CD4-positive, alpha-beta T cell treated with Interferon alpha-2 for 1 hour (primary cell): Measurements from ENCODE around the gene FNDC3B.

Source experiments
- DNase-seq, 2 donors: peaks; one replicate each; pipeline ENCODE4 v3.0.0-alpha.2; 2020 to 2022

FNDC3B gene

DNA sequence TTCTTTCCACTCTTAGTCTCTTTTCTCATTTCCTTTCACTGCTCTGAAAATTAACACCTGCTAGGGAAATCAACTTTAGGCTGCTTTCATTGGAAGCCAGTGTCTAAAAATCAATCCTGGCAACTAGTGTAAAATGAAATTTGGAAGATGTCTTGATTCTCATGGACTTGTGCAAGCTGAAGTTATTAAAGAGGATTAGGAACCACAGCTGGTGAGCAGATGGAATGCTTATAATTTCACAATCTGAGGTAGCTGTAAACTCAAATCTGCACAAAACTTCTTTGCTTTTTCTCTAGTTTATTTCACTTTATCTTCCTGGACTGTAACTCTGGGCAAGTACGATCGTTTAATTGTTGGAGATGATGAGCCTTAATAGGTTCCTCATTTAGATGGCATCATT lies 233.3 kb downstream of the FNDC3B start:
- DNase-seq: no peak

DNA sequence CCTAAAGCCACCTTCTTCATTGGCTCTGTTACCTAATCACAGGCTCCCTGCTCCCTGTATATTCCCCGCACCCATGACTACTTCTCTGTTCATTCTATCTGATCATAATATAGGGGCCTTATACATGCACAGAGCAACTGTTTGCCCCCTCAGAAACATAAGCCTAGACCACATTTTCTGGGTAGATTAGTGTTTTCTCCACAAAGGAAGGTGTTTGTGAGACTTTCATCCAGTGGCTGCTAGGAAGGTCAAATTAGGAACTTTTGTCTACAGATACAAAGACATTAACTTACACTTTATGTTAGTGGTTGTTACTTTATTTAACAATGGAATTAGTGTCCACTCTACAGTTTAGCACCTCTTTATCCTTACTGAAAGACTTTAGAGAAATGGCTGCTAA lies 234.0 kb downstream of the FNDC3B start:
- DNase-seq: no peak

DNA sequence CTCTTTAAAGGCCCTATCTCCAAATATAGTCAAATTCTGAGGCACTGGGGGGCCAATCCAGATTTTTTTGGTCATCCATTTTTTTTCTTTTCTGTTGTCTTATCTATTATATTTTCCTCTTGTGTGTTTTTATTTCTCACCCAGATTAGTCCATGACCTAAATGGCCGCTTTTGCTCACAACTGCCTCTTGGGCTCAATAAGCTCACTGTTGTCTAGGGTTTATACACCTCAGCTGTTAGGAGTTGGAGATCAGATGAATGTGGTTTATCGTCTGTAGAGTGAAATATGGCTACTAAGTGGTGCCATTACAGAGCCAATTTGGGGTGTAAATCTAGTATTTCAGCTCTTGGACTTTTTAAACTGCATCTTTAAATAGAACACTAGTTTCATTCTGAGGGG lies 235.5 kb downstream of the FNDC3B start:
- no peak for DNase-seq

DNA sequence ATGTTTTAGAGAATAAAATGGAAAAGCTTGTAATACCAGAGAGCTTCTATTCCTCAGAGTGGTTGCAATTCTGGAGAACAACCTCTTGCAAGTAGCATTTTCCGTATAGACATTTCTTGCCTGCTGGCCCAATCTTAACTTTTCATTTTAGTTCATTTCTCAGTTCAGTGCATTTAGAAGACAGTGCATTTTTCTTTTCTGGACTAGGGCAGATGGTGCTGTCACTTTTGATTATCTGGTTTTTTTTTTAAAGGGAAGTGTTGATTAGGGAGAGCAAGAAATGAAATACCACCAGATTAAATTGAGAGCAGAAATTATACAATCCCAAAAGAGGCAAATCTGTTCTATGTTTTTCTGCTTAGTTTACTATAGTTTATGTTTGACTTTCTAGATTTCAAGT lies 236.2 kb downstream of the FNDC3B start:
- no peak for DNase-seq

DNA sequence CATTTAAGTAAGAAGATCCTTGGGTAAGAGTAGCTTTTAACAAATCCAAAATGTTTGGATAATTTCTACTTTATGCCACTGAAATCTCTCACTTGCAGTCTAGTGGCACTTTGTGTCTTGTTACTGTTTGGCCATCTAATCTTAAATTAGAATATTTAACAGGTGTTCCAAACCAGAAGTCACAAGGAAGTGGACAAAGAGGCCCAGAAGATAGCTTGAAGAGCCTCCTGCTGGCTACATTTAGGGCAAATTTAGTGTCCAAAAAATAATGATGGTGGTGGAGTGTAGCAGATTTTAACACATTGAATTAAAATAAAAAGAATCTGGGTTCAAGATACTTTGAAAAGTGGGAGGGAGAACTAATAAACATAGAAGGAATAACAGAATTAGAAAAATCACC lies 236.7 kb downstream of the FNDC3B start:
- DNase-seq: peak in 1 of 2 donors; percentile 11

DNA sequence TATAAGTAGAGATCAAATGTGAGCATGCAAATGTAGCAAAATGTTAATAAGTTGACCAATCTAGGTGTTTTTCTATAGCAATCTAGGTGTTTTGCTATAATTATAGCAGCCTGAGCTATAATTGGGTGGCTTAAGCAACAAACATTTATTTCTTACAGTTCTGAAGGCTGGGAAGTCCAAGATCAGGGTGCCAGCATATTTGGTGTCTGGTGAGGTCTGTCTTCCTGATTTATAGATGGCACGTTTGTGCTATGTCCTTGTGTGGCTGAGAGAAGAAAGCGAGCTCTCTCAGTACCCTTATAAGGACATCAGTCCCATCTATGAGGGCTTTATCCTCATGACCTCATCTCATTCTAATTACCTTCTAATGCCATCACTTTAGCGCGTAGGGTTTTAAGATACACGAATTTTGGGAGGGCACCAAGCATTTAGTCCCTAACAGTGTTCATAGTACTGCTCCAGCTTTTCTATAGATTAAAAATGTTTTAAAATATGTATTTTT lies 237.8 kb downstream of the FNDC3B start:
- DNase-seq: no peak

DNA sequence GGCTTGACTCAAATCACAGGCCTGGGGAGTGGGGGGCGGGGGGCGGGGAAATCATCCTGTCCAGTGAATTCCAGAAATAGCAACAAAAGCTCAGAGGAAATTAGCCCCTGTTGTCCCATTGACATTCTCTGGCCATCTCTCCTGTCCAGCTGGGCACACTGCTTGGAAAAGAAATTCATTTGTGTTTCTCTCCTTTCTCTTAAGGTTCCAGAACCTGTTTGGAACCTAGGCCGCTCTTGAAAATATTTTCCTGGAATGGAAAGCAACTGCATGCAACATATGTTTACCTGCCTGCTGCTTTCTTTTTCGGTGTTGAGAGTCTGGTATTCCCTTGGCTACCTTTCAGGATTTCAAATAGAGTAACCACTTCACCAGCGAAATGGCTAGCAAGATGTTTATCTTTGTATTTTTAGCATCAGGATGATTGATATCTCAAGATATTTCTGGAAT lies 239.8 kb downstream of the FNDC3B start:
- DNase-seq: no peak

DNA sequence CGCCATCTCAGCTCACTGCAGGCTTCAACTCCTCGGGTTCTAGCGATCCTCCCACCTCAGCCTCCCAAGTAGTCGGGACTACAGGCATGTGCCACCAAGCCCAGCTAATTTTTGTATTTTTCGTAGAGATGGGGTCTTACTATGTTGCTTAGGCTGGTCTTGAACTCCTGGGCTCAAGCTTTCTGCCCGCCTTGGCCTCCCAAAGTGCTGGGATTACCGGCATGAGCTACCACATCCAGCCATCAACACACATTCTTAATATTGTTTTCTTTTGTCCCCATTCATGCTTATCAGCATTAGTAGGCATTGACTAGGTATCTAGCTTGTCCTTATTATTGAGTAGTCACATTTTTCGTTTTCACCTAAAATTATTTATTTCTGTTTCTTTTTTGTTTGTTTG lies 240.6 kb downstream of the FNDC3B start:
- no peak for DNase-seq

DNA sequence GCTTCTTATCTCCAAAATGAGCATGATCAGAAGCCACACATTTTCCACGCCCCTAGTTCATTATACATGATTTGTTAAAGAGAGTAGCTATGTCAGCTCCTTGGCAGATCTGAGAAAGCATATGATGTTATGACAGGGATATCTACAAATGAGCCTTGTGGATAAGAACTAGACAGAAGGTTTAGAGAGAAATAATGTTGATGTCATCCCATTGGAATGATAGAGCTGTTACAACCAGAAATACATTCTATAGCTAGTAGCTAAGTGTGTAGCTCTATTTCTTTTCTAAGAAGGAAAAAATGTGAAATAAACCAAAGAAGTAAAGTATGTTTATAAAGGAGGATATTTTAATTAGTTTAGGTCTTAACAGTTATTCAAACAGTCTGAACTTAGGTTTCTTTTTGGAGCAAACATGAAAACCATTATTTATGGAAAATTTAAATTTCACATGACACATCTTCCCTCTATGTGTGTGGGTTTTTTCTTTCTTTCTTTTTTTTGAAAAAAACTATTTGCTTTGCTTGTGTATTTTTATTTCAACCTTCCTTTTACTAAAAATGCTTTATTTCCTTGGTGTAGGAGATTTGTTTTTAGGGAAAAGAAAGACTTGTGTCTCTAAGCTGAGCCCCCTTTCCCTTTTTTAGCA lies 241.2 kb downstream of the FNDC3B start:
- no peak for DNase-seq

DNA sequence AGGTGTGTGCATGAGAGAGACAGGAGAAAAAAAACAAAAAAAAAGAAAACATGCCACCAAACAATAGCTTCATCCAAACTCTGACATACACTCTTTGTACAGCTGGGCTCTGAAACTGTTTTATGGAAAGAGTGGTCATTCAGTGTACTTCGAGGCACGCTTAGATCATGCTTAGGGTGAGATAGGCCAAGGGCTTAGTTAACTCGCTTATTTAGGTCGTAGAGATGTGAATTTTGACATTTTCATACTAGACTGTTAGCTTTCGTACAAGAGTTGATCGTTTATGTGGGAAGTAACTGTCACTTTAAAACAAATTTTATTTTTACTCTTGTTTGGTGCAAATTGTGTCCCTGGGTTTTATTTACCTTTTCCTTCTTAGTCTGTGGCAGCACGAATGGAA lies 242.5 kb downstream of the FNDC3B start:
- no peak for DNase-seq

DNA sequence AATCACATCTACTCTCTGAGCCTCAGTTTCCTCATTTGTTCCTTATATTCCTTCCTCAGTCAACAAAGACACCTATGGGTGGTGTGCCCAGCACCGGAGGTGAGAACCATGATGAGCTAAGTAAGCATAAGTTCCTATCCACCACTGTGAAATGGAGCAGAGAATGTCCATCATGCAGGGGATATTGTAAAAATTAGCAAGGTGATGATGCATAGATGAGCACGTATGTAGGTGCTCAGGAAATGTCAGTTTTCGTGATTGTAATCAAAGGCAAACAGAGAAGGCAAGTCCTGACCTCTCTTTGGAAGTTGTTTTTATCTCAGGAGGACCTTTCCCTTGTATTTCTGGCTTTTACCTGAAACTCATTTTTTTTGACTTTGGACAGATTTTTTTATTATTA lies 243.5 kb downstream of the FNDC3B start:
- DNase-seq: no peak

DNA sequence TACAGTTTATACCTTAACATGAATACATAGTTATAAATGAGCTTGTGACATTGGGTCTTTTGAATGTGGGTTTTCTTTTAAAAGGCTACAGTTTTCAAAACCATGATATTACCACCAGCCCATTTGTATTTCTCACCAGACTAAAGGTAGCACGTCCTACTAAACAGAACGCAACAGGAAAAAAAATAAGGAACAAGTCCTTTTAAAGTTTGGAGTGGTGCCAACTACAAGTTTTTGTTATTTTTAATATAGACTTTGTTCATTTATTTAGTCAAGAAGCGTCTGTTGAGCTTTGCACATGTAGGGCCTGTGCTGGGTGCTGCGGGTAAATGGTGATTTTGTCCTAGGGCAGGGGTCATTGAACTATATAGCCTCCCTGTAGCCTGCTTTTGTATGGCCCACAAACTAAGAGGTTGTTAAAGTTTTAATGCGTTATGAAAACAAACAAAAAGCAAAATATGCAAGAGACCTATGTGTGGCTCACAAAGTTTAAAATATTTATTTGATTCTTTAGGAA lies 244.5 kb downstream of the FNDC3B start:
- DNase-seq: no peak

DNA sequence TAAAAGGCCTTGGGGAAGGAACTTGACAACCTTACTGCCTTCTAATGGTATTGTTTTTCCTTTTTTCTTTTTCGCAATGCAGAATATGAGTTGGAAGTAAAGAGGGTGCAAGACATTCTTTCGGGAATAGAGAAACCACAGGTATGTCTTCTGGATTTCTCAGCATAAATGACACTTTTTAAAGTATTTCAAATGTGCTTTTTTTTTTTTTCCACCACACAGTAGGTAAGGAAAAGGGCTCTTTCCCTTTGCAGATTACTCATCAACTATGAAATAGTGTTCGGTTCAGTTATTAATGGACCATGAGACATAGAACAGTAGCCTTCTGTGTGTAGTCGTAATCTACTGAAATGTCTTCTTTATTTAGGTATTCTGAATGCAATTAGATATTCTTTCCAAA lies 246.5 kb downstream of the FNDC3B start:
- DNase-seq: no peak

DNA sequence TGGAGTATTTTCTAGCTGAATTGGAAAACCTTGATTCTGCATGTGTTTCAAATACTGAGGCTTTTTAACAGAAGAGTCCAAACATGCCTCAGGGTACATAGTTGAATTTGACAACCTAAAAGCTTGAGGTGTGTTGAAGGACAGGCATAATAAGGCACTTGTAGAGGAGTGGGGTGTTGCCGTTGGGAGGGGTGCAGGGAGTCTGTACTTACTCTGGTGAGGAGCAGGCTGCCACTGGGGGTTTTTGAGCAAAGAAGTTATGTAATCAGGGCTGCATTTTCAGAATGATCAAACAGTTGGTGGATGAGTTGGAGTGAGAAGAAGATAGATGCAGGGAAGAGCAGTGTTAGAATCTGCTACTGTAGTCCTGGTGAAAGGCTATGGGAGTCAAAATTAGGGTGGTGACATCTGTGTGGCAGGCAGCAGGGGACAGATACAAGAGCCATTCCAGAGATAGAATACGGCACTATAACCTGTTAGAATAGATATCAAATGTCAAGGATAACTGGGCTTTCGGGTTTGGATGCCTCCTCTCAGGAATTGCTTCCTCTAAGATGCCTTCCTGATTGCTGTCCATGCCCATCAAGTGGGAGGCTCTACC lies 247.3 kb downstream of the FNDC3B start:
- DNase-seq: no peak

DNA sequence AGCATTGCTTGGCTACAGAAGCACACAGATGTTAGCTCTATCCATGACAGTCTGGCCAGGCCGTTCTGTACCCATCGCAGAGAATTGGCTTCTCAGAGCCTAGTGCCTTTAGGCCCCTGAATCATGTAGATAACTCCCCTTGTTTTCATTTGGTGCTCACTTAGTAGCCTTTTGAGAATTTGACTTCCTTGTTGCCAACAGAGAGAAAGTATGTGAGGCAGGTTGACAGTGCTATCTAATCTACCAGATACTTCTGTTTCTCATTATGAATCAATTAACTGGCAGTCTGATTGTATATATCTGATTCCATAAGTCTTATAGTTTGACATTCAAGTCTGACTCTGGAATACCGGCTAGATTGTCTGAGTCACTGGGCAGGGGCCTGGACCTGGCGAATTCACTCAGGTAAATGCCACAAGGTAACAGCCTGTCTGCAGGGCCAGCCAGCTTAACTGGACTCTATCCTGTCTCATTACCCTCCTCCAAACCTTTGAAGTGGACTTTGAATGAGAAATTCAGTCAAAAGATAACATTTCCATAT lies 248.6 kb downstream of the FNDC3B start:
- DNase-seq: no peak

DNA sequence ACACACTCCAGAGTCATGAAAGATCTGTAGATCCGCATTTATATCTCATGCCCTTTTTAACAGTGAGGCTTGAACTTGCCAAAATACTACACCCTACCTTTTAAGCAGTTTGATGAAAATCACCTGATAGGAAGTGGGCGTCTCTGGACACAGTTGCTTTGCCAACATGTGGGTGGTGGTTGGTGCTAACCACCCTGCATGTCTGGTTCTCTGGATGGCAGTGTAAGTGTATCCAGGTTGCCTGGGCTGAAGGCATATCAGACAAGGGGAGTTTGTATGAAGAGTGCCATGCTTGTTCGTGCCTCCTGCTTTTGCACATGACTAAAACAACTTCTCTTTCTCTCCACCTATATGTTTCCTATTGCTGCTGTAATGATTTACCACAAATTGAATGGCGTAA lies 249.3 kb downstream of the FNDC3B start:
- peak in 1 of 2 donors; percentile 8 for DNase-seq

DNA sequence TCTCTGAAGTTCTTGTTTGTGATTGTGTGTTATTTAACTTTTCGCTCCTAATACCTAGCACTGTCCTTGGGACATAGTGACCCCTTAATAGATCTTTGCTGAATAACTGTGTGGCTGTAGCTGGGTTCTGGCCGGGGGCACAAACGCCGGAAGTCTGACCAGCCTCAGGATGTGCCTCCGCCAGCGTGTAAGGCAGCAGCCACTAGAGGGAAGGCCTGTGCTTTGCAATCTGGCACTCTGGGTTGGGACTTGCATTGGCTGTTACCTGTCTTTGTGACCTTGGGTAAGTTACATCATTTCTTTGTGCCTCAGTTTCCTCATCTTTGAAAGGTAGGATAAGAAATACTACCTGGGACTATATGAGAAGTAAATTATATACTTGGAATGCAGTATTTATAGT lies 250.2 kb downstream of the FNDC3B start:
- DNase-seq: no peak

DNA sequence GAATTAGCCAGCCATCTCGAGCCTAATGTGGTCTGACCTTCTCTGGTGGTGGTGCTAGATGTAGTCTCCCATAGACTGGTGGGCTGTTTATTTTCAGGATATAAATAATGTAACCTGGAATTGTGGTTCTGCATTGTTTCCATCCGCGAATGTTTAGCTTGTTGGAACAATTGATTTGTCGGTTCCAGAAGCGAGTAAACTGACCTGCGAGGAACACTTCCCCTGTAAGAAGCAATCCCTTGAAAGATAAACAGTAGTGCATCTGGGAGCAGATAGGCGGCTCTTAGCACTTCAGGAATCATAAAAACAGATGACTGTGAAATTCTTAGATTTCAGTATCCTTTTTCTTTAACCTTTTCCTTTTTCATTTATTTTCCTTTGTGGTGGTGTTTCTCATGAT lies 251.1 kb downstream of the FNDC3B start:
- no peak for DNase-seq

DNA sequence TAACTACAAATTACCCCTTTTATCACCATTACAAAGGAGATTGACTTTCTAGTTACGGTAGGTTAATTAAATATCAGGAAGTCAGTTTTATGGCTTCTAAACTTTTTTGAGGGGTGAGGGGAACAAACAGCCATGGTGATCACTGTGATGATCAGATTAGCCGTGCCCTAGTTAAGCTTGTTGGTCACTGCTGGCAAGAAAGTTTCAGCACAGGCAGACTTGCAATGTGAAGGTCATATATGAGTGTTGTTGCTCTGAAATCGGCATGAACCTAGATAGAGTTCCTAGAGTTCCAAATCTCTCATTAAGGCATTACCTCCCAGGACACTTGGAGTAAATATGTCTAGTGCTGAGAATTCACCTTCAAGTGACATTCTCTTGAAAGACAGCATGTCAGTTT lies 252.3 kb downstream of the FNDC3B start:
- no peak for DNase-seq

DNA sequence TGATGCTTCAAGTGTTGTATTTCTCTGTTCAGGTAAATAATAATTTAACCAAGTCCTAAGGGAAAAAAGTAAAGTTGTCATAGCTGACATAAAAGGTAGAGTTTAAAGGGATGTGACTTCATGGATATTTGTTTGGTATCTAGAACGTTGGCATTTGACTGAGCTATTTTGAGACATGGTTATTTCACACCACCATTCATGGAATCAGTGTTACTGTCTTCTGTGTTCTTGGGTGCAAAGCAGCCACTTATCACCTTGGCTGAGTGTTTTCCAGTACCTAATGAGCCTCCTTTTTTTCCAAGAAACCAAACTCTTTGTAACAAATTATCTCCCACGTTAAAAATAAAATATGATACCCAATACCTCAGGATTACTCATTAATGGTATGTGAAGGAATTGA lies 253.0 kb downstream of the FNDC3B start:
- no peak for DNase-seq

DNA sequence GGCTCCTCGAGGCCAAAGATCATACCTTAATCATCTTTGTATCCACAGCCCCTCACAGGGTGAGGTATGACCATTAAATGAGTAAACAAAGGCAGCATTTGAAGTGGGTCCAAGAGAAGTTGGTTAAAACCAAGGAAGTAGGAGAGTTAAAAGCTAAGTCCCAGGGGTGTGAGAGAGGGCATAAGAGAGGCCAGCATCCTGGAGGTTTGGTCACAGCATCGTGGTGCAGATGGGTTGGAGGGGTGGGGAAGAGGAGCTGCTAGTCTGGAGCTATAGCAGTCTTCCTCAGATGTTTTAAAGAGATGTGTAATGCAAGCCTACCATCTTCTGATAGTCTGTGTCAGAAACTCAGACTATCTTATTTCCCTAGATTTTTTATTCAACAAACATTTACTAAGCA lies 253.7 kb downstream of the FNDC3B start:
- no peak for DNase-seq

DNA sequence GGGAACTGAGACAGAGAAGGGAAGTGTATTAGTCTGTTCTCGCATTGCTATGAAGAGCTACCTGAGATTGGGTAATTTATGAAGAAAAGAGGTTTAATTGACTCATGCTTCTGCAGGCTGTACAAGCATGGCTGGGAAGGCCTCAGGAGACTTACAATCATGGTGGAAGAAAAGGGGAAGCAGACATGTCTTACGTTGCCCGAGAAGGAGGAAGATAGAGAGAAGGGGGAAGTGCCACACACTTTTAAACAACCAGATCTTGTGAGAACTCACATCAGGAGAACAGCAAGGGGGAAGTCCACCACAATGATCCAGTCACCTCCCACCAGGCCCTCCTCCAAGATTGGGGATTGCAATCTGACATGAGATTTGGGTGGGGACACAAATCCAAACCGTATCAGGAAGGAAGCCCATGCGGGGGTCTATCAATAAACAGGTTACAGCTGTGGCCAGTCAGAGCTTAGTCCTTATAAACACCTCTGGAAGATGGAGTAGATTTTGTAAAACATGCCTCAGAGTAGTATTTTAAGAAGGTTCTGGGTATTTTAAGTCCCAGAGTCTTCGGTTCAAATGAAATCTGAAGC lies 254.9 kb downstream of the FNDC3B start:
- DNase-seq: peak in 1 of 2 donors; percentile 28

DNA sequence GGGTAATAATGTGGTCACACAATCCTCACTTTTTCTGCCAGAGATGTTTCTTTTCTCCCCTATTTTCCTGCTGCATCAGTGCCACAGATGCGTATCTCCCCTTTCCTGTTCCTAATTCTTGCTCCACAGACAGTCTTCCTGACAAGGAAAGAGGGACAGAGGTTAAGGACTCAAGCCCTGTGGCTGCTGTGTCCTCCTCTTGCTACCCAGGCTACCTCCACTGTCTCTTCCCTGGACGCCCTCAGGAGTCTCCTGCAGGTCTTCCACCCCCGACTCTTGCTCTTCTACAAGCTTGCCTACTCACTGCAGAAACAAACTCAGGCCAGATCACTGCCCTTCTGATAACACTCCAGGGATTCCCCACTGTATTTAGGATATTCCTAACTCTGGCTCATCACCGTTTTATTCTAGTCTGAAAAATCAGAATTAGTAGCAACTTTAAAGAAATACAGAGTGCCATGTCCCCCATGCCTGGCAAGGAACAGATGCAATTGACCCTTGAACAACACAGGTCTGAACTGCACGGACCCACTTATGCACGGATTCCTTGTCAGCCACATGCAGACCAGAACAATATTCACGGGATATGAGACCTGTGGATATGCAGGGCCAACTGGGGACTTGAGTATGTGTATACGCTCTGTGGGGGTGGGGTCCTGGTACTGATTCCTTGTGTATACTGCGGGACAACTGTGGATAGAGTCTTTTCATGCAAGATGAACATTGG lies 257.0 kb downstream of the FNDC3B start:
- DNase-seq: no peak
